Pancreas (tissue), 10 donors: ENCODE data around the gene CMKLR1. TPM values are rescaled to one million over a fixed set of nuclear protein-coding genes. Genes with fewer than 3 reads are reported as not detected.

Experiments
- ATAC-seq, 4 donors: fragments of 200-7000 bp; cut with Tn5 transposase; one replicate each; pipeline versions ENCODE4 v1.8.0 to v1.9.1; 2020; ENCODE audit warnings: mild to moderate bottlenecking in 4 of 4, moderate library complexity in 4 of 4
- DNase-seq, 6 donors: peaks; one replicate each; pipeline ENCODE4 v3.0.0-alpha.2; 2020
- FAIRE-seq: peaks from 2 replicates; lab custom pipeline; 2012; peaks lifted over from hg19 to GRCh38; lab: Jason Lieb, UNC
- H3K27ac ChIP-seq, 4 donors: fragments of 200-600 bp; sonication (generic); 1 replicate in 3 of 4; 2 replicates in 1 of 4; pipeline versions ENCODE4 v1.5.0 to v1.8.0; 2020
- H3K27me3 ChIP-seq, 4 donors: fragments of 200-600 bp; one replicate each; pipeline ENCODE4 v1.8.0; 2021
- H3K36me3 ChIP-seq, 3 donors: fragments of 200-600 bp; sonication (generic) in 1 of 3; one replicate each; pipeline versions ENCODE4 v1.5.0 to v1.8.0; 2020 to 2021
- H3K4me1 ChIP-seq, 3 donors: fragments of 200-600 bp; one replicate each; pipeline ENCODE4 v1.8.0; 2021
- H3K4me3 ChIP-seq, 4 donors: fragments of 200-600 bp; sonication (generic) in 2 of 4; one replicate each; pipeline versions ENCODE4 v1.5.0 to v1.8.0; 2020 to 2021
- H3K9me3 ChIP-seq, 4 donors: fragments of 200-600 bp; one replicate each; pipeline ENCODE4 v1.8.0; 2021
- WGBS, 2 donors: extraction: QIAGEN DNeasy Blood & Tissue Kit; methylation state at CpG; one replicate each; pipeline ENCODE4 v1.1.7; 2013; 5-methylcytosine and 5-hydroxymethylcytosine counted together
- intact Hi-C, 3 donors: fragments of 100-400 bp; cut with DNase I; formaldehyde crosslinking; loops; one replicate each; pipeline versions ENCODE4 v1.11.1 to v1.14.2; 2022
- polyA plus RNA-seq, 2 donors: library from polyadenylated mRNA; stranded (reverse); fragments of 200-250 nt; gene quantifications; one replicate each; pipeline ENCODE4 v1.2.3, GENCODE V29; 2013
- total RNA-seq, 6 donors: library from RNA; stranded (reverse); fragmentation: NEBNext Ultra II Directional in 4 of 6; extraction: Animal tissue kit (Norgen Biotek cat#: 25700) in 4 of 6; gene quantifications; one replicate each; pipeline versions ENCODE4 v1.2.1 to v1.2.4, GENCODE V29; 2021 to 2023
- TF ChIP-seq, protein P1 (sequence below), 4 donors: fragments of 200-600 bp; sonication (generic) in 3 of 4; IDR thresholded peaks; one replicate each; pipeline versions ENCODE4 v1.5.0 to v1.8.0; 2021; ENCODE audit warnings: antibody characterized with exemption in 4 of 4
- donor health status: healthy with polysubstance abuse.
- donor health status: DM: no; HTN: no; CAD: no; lungs with moderate emphysema.
- donor health status: DM: no; HTN: no; CAD: no.
- donor health status: control.
- donor health status: control.
- donor health status: Bipolar disorder and iron deficiency.
- donor health status: DM: yes; HTN: yes; CAD: no.
- donor health status: DM: no; HTN: no; CAD: no.
- donor health status: DM: no; HTN: no; CAD: no.
- donor health status: DM: yes; HTN: yes; CAD: no.

The CMKLR1 gene
- total and polyA plus RNA-seq, 8 donors: 0.95 to 7.4 (median 1.4) TPM

DNA sequence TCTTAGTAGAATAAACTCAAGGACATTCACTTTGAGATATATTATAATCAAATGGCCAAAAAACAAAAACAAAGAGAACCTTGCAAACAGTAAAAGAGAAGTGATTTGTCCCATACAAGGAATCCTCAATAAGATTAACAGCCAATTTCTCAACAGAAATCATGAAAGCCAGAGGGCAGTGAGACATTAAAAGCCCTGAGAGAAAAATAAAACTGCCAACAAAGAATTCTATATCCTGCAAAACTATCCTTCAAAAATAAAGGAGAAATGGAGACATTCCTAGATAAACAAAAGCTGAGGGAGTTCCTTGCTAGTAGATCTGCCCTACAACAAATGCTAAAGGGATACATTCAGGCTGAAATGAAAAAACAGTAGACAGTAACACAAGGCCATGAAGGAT is 78.1 kb downstream of the CMKLR1 start:
- DNase-seq (no peak), FAIRE-seq (no peak), ATAC-seq (no peak)
- Histone ChIP-seq H3K36me3 (no peaks in the 10 kb centered on the region), H3K4me1 (no peaks in the 10 kb centered on the region), H3K27me3 (no peaks in the 10 kb centered on the region), H3K9me3 (no peaks in the 10 kb centered on the region), H3K4me3 (no peak overlapping the region), H3K27ac (no peak overlapping the region)
- intact Hi-C loops: no loop called here
- TF ChIP-seq, protein P1, sequence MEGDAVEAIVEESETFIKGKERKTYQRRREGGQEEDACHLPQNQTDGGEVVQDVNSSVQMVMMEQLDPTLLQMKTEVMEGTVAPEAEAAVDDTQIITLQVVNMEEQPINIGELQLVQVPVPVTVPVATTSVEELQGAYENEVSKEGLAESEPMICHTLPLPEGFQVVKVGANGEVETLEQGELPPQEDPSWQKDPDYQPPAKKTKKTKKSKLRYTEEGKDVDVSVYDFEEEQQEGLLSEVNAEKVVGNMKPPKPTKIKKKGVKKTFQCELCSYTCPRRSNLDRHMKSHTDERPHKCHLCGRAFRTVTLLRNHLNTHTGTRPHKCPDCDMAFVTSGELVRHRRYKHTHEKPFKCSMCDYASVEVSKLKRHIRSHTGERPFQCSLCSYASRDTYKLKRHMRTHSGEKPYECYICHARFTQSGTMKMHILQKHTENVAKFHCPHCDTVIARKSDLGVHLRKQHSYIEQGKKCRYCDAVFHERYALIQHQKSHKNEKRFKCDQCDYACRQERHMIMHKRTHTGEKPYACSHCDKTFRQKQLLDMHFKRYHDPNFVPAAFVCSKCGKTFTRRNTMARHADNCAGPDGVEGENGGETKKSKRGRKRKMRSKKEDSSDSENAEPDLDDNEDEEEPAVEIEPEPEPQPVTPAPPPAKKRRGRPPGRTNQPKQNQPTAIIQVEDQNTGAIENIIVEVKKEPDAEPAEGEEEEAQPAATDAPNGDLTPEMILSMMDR (IDR thresholded peaks at IDR 0.05): no peak

DNA sequence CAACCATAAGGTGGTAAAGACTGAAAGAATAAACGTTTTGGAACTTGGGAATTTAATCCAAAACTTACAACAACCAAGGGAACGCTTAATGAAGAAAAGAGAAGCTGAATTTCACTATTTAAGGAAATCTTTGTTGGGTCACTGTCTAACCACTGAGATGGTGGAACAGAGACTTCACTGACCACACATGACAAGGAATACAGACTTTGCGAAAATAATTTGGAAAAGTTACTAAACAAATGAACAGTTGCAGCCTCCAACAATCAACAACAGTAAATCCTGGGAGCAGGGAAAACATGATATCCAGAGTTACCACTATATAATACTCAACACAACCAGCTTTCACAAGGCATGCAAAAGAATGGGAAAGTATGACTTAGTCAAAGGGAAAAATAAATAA is 79.1 kb downstream of the CMKLR1 start:
- no peaks in the 10 kb centered on the region for H3K9me3 ChIP-seq
- no peak overlapping the region for H3K27ac ChIP-seq
- 30 to 42% methylated on average over 3 of the region's 3 CpGs for WGBS, 2 donors
- H3K4me1 ChIP-seq: no peaks in the 10 kb centered on the region
- DNase-seq (no peak), ATAC-seq (no peak), FAIRE-seq (no peak)
- intact Hi-C loops: no loop called here
- no peak overlapping the region for H3K4me3 ChIP-seq
- H3K27me3 ChIP-seq: no peaks in the 10 kb centered on the region
- no peaks in the 10 kb centered on the region for H3K36me3 ChIP-seq
- TF ChIP-seq, protein P1 (IDR thresholded peaks at IDR 0.05): no peak

DNA sequence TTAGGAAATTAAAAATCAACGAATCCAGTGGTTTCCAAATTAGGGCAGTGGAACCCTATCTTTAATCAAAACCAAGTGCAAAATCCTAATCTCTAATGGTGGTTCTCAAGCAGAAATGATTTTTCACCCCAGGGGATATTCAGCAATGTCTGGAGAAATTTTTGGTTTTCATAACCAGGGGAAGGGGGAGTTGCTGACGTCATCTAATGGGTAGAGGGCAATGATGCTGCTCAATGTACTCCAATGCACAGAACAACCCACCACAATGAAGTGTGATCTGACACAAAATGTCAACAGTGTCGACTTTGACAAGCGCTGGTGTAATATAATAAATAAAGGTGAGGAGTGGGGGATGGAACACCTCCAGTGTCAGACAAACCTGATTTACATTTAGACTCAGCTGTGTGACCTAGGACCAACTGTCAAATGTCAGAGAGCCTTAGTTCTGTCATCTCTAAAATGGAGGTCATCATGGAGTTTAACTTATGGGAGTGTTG is 81.5 kb downstream of the CMKLR1 start:
- FAIRE-seq: no peak
- DNase-seq: no peak
- WGBS, 2 donors: 58 to 63% methylated on average over 4 of the region's 4 CpGs
- intact Hi-C loops: no loop called here
- no peak for ATAC-seq
- Histone ChIP-seq H3K27ac (no peak overlapping the region), H3K9me3 (no peaks in the 10 kb centered on the region), H3K27me3 (no peaks in the 10 kb centered on the region), H3K4me3 (no peak overlapping the region), H3K4me1 (no peaks in the 10 kb centered on the region), H3K36me3 (no peaks in the 10 kb centered on the region)
- TF ChIP-seq, protein P1 (IDR thresholded peaks at IDR 0.05): no peak

DNA sequence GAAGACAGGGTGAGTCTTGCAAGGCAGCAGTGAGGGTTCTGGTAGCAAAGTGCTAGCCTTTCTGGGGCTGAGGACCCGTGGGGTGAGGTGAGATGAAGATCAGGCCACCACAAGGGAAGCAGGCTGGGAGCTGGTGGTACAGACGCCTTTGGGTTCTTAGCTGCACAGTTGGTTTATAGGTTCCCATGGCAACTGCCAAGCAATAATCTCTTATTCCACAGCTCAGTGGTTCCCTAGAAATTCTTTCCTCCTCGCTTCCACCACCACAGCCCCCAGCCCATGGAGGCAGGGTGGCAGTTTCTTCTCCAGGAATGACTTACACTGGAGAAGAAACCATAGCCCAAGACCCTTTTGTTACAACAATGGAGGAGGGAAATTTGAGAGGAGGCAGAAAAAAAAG is 82.1 kb downstream of the CMKLR1 start:
- 29 to 30% methylated on average over 3 of the region's 3 CpGs for WGBS, 2 donors
- FAIRE-seq (no peak), DNase-seq (no peak), ATAC-seq (no peak)
- TF ChIP-seq, protein P1 (IDR thresholded peaks at IDR 0.05): no peak
- Histone ChIP-seq H3K27ac (no peak overlapping the region), H3K36me3 (no peaks in the 10 kb centered on the region), H3K9me3 (no peaks in the 10 kb centered on the region), H3K4me3 (no peak overlapping the region), H3K4me1 (no peaks in the 10 kb centered on the region), H3K27me3 (no peaks in the 10 kb centered on the region)
- intact Hi-C loops: no loop called here

DNA sequence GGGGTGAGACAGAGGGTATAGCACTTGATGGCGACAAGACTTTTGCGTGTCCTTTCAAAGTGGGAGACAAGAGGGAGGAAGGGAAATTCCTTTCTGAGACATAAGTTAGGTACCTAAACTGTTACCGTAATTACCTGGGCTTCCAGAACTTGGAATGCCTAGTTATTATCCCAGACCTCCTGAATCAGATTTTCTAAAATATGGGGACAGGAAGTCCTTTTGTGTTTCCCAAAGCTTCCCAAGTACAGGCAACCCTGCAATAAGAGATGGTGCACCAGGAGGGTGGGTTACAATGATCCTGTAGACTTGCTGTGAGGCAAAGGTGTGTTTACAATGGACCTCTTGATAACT is 83.9 kb downstream of the CMKLR1 start:
- FAIRE-seq: no peak
- Histone ChIP-seq H3K36me3 (no peaks in the 10 kb centered on the region), H3K27ac (no peak overlapping the region), H3K4me3 (no peak overlapping the region), H3K4me1 (no peaks in the 10 kb centered on the region), H3K9me3 (no peaks in the 10 kb centered on the region), H3K27me3 (no peaks in the 10 kb centered on the region)
- intact Hi-C loops: no loop called here
- TF ChIP-seq, protein P1 (IDR thresholded peaks at IDR 0.05): no peak
- ATAC-seq: no peak
- DNase-seq: no peak
- 28 to 38% methylated on average over 3 of the region's 3 CpGs for WGBS, 2 donors
